ENCODE results near the gene ATP2B2. TPM values are rescaled to one million over a fixed set of nuclear protein-coding genes. Genes with fewer than 3 reads are reported as not detected.
A peak's percentile ranks its signal among the peaks of the same experiment; 100 is the strongest.

Gene ATP2B2
- total RNA-seq, 2 experiments from 2014 or later = 0.06 TPM; not detected in 1

- peaks cover 60% of the 10 kb centered on the region; the same call in 1 of the 2 replicates for H3K36me3 ChIP-seq (ENCODE audit: insufficient read depth, low read length)
- H3K4me1 ChIP-seq (ENCODE audit: insufficient read depth, low read length, poor library complexity, severe bottlenecking) = no peaks in the 10 kb centered on the region
- intact Hi-C loops (cut with micrococcal nuclease; ENCODE audit: unreplicated experiment) = no loop called here
- TF ChIP-seq CTCF (conservative IDR thresholded peaks at IDR 0.05; ENCODE audit: low read length) (peak; percentile 74), EZH2phosphoT487 (IDR thresholded peaks at IDR 0.05; ENCODE audit: borderline replicate concordance, low read depth, low read length) (no peak)
- H3K27ac ChIP-seq (ENCODE audit: low read depth, low read length, poor library complexity, severe bottlenecking) = no peak overlapping the region
- no peaks in the 10 kb centered on the region; the same call in 1 of the 2 replicates for H4K20me1 ChIP-seq (ENCODE audit: insufficient read depth, low read length)
- no peak overlapping the region for H3K4me2 ChIP-seq (ENCODE audit: low read length)
- H2AFZ ChIP-seq (ENCODE audit: low read length) = no peak overlapping the region
- peak; percentile 69 for DNase-seq (ENCODE audit: low spot score)
- H3K4me3 ChIP-seq (ENCODE audit: low read depth, low read length, poor library complexity, severe bottlenecking) = no peak overlapping the region
- ChIA-PET POLR2A (interaction anchor here (0.6 to 0.9 kb wide), 3 partner anchors 8 to 311 kb away, joined by 3 to 4 read pairs (median 3); no protein-coding TSS in a partner anchor), CTCF (ENCODE audit: unreplicated experiment) (no interaction called here)
- H3K9me3 ChIP-seq (ENCODE audit: low read length) = no peaks in the 10 kb centered on the region
- no peaks in the 10 kb centered on the region for H3K79me2 ChIP-seq (ENCODE audit: insufficient read depth, low read depth, low read length)
- H3K9me2 ChIP-seq (ENCODE audit: insufficient read depth, low read length) = no peaks in the 10 kb centered on the region
- no TSS peak for BruUV-seq (replicated peaks)
These were observed 218.6 kb downstream of the ATP2B2 start for GRCh38 chr3:10286596-10287295.

- Histone ChIP-seq H4K20me1 (ENCODE audit: insufficient read depth, low read length) (no peaks in the 10 kb centered on the region; the same call in 1 of the 2 replicates), H3K27ac (ENCODE audit: low read depth, low read length, poor library complexity, severe bottlenecking) (no peak overlapping the region), H2AFZ (ENCODE audit: low read length) (no peak overlapping the region), H3K4me2 (ENCODE audit: low read length) (no peak overlapping the region), H3K9me2 (ENCODE audit: insufficient read depth, low read length) (no peaks in the 10 kb centered on the region), H3K9me3 (ENCODE audit: low read length) (no peaks in the 10 kb centered on the region), H3K4me3 (ENCODE audit: low read depth, low read length, poor library complexity, severe bottlenecking) (no peak overlapping the region), H3K36me3 (ENCODE audit: insufficient read depth, low read length) (peaks cover 64% of the 10 kb centered on the region; the same call in 1 of the 2 replicates), H3K4me1 (ENCODE audit: insufficient read depth, low read length, poor library complexity, severe bottlenecking) (no peaks in the 10 kb centered on the region), H3K79me2 (ENCODE audit: insufficient read depth, low read depth, low read length) (no peaks in the 10 kb centered on the region)
- no TSS peak for BruUV-seq (replicated peaks)
- ChIA-PET POLR2A (interaction anchor here (0.6 to 1.0 kb wide), 3 partner anchors 8 to 311 kb away, joined by 3 to 4 read pairs (median 3); no protein-coding TSS in a partner anchor), CTCF (ENCODE audit: unreplicated experiment) (no interaction called here)
- no peak for DNase-seq (ENCODE audit: low spot score)
- intact Hi-C loops (cut with micrococcal nuclease; ENCODE audit: unreplicated experiment) = no loop called here
- TF ChIP-seq CTCF (conservative IDR thresholded peaks at IDR 0.05; ENCODE audit: low read length) (no peak), EZH2phosphoT487 (IDR thresholded peaks at IDR 0.05; ENCODE audit: borderline replicate concordance, low read depth, low read length) (no peak)
These were observed 219.3 kb downstream of the ATP2B2 start for GRCh38 chr3:10286133-10286524.
